Subcutaneous adipose tissue (tissue), 4 donors: ENCODE results near the gene GPR22. TPM values are rescaled to one million over a fixed set of nuclear protein-coding genes. Genes with fewer than 3 reads are reported as not detected.

ENCODE experiments used
- CTCF ChIP-seq: fragments of 450-650 bp; IDR thresholded peaks from one replicate; pipeline ENCODE4 v1.5.1; 2016; ENCODE audit warnings: low read depth, mild to moderate bottlenecking, control low read depth, antibody characterized with exemption, moderate library complexity
- total RNA-seq, 4 donors: library from RNA; depleted of rRNA; stranded (reverse); fragments of >200 nt; gene quantifications; one replicate each; pipeline ENCODE4 v1.1.0, GENCODE V29; 2016

GPR22 gene
- total RNA-seq, 4 donors from 2014 or later = not detected

GRCh38 chr7:107499731-107500130 is 29.9 kb downstream of the GPR22 start:
- no peak for TF ChIP-seq CTCF

GRCh38 chr7:107501593-107501992 is 31.7 kb downstream of the GPR22 start:
- no peak for TF ChIP-seq CTCF

GRCh38 chr7:107502154-107502553 is 32.3 kb downstream of the GPR22 start:
- TF ChIP-seq CTCF = no peak

GRCh38 chr7:107502797-107503196 is 32.9 kb downstream of the GPR22 start:
- TF ChIP-seq CTCF = no peak

- TF ChIP-seq CTCF = no peak
Observed at GRCh38 chr7:107503687-107504086, 33.8 kb downstream of the GPR22 start.

- no peak for TF ChIP-seq CTCF
Observed at GRCh38 chr7:107505362-107505761, 35.5 kb downstream of the GPR22 start.

- no peak for TF ChIP-seq CTCF
Observed at GRCh38 chr7:107505997-107506673, 36.3 kb downstream of the GPR22 start.
